ENCODE results near the gene PLCH1. TPM values are rescaled to one million over a fixed set of nuclear protein-coding genes. Genes with fewer than 3 reads are reported as not detected.
A peak's percentile ranks its signal among the peaks of the same experiment; 100 is the strongest.

PLCH1 gene
- total RNA-seq, 1 donor from 2014 or later = 8.0 TPM

DNA sequence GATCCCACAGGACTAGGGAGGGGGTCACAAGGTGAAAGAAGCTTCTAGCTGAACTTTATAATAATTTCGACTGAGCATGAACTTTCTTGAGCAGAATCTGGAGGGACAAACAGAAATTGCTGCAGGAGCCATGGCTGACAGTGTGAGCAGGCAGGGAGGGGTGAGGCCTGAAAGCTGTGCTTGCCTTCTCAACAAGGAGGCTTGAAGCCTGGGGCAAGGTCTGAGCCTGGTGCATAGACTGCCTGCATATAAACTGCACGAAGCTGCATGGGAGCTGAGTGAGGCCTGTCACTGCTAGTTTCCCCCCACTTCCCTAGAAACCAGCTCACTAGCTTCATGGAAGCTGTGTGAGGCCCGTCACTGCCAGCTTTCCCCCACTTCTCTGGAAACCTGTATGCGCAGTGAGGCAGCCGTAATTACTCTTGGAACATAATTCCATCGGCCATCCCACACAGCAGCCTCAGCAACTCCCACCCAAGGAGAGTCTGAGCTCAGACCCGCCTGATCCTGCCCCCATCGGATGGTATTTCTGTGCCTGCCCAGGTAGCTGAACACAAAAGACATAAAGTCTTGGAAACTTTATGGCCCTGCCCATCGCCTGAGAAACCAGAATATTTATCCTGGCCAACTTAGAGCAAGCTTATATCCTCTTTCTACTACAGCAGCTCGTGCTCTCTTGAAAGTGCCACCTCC, 136.5 kb downstream of the PLCH1 start:
- no peak for DNase-seq (ENCODE audit: low spot score)

DNA sequence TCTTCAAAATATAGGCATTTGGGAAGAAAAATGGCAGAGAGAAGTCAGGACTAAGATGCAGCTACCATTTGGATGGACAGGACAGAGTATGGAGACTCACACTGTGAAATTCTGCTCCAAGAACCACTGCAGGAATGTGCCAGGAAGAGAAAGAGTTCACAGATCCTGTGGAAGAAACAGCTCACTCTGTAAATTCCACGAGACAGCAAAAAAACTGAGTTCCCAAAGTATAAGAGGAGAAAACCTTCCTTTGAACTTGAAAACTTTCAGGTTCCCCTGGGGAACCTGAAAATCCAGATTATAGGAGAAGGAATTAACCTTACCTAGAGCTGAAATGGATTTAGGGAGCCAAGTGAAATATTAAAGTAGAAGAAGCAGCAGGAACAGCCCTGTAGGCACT, 137.1 kb downstream of the PLCH1 start:
- no peak for DNase-seq (ENCODE audit: low spot score)

GRCh38 chr3:155605571-155605970, 139.3 kb downstream of the PLCH1 start:
- peak; percentile 33 for DNase-seq (ENCODE audit: low spot score)

DNA sequence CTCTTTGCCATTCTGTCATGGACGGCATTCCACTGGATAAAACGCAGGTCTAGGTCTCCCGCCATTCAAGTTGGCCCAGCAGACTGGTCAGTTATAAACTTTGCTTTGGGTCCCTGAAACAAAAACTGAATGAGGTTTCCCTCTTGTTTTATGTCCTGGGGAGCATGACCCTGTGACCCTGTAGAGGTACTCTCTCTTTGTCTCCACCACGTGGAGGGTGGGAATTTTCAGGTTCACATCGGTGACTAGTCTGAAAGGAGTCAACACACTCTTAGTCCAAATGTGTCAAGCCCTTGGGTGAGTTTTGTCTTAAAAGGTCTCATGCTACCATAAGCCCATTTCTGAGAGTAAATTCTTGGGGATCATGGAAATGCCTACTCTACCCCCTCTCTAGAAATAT, 139.9 kb downstream of the PLCH1 start:
- DNase-seq (ENCODE audit: low spot score) = no peak

- DNase-seq (ENCODE audit: low spot score) = no peak
Observed at GRCh38 chr3:155604126-155604525, 140.7 kb downstream of the PLCH1 start.

DNA sequence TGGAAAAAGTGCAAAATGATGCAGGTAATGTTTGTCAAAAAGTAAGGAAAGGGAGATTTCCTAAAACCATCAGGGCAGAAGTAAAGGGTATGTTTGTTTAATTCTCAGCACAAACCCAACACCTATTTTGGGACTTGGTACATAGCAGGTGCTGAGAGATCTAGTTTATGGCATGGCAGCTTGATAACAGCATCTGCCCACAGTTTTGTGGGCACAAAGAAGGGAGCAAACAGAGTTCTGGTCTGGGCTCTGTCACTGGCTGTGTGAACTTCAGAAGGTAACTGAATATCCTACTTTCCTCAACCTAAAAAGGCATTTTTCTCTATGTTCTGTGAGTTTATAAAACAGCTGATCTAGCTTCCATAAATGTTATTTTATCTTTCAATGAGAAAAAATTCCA, 141.6 kb downstream of the PLCH1 start:
- DNase-seq (ENCODE audit: low spot score) = no peak

- DNase-seq (ENCODE audit: low spot score) = no peak
Observed at GRCh38 chr3:155602307-155602706, 142.6 kb downstream of the PLCH1 start.

GRCh38 chr3:155598671-155599070, 146.2 kb downstream of the PLCH1 start:
- no peak for DNase-seq (ENCODE audit: low spot score)

- DNase-seq (ENCODE audit: low spot score) = no peak
Observed at GRCh38 chr3:155596615-155597014, 148.3 kb downstream of the PLCH1 start.

GRCh38 chr3:155595371-155595770, 149.5 kb downstream of the PLCH1 start:
- DNase-seq (ENCODE audit: low spot score) = no peak

DNA sequence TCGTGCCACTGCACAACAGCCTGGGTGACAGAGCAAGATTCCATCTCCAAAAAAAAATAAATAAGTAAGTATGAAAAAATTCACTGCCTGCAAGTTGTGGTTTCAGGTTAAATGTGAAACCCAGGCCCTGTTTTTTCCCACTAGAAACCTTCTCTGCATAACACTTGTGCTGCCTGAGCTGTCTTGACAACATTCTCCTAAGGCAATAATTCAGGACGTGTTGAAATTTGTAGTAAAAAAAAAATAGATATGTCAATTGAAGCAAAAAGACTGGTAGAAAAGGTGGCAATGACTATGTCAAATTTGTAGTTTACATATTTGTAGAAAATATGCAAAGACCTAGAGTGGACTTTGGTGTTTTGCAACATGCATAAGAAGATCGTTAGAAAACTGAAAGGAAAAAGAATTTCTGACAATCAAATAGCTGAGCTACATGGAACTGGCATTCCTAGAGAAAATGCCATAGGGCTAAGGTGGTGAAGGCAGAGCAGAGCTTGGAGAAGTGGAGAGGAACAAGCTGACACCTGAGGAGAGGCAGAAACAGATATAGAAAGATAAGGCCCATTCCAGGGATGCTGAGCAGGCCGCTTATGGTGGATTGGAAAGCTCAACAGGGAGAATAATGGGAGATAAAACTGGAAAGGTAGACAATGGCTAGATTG, 150.2 kb downstream of the PLCH1 start:
- DNase-seq (ENCODE audit: low spot score) = no peak

DNA sequence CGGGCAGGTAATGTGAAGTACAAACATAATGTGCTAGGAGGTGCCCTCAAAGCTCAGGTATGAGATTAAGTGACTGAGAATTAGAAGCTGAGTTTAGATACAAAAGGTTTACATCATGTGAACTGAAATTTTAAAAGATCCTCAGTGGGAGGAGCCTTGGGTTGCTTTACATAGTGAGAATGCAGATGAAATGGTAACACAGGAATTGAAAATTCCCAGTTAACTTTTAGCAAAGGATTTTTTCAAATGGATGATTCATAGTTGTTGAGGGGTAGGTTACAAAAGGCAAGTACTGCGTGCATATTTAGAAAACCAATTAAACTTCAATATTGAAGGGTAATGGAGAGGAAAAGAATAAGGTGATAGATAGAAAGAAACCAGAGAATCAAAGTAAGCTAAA, 157.3 kb downstream of the PLCH1 start:
- DNase-seq (ENCODE audit: low spot score) = no peak

- no peak for DNase-seq (ENCODE audit: low spot score)
Observed at GRCh38 chr3:155585384-155585783, 159.5 kb downstream of the PLCH1 start.

DNA sequence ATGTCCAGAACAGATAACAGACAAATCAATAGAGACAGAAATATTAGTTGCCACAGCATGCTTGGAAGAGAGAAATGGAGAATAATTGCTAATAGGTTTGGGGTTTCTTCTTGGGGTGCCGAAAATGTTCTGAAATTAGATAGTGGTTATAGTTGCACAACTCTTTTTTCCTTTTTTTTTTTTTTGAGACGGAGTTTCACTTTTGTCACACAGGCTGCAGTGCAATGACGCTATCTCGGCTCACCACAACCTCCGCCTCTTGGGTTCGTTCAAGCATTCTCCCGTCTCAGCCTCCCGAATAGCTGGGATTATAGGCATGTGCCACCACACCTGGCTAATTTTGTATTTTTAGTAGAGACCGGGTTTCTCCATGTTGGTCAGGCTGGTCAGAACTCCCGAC, 163.3 kb downstream of the PLCH1 start:
- DNase-seq (ENCODE audit: low spot score) = no peak

GRCh38 chr3:155572085-155572484, 172.8 kb downstream of the PLCH1 start:
- DNase-seq (ENCODE audit: low spot score) = no peak

DNA sequence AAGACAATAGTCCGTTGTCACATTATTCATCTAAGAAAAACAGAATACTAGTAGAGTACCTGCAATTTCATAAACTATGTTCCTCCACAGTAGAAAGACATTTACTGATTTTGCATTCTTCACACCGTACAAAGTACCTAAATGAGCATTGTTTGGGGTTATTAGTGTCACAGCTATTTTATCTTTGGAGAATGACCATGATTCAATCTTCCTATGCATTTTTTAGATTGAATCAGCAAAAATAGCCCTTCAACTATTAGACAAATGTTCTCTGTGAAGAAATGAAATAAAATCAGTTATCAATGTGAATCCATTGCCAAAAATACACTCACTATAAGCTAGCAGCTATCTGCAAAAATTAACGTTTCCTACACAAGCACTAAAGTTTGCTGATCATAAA, 176.6 kb downstream of the PLCH1 start:
- DNase-seq (ENCODE audit: low spot score) = no peak

GRCh38 chr3:155560594-155560993, 184.3 kb downstream of the PLCH1 start:
- no peak for DNase-seq (ENCODE audit: low spot score)

DNA sequence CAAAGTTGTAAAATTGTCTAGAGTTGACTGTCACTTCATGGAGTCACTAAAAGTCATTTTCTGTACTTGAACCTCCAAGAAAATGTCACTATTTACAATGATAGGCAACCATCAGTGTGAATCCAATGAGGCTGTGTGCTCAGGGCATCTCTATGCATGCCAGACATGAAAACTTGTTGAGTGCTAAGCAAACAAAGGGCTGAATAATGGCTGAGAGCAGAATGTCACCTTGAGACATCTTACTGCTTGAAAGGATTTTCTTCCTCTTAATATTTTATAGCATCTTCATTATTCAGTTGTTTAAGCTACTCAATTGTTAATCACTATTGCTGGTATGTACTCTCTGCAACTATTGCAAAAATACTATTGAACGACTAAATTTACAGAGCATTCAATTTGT, 184.7 kb downstream of the PLCH1 start:
- no peak for DNase-seq (ENCODE audit: low spot score)

DNA sequence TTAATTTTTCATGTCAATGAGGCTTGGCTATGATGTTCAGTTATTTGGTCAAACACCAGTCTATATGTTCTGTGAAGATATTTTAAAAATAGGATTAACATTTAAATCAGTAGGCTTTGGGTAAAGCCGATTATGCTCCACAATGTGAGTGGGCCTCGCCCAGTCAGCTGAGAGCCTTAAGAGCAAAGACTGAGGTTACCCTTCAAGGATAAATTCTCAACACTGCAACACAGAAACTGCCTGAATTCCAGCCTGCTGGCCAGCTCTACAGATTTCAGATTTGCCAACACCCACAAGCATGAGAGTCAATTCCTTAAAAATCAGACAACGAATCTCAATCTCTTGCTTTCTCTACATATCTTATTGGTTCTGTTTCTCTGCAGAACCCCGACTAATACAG, 188.3 kb downstream of the PLCH1 start:
- DNase-seq (ENCODE audit: low spot score) = no peak

DNA sequence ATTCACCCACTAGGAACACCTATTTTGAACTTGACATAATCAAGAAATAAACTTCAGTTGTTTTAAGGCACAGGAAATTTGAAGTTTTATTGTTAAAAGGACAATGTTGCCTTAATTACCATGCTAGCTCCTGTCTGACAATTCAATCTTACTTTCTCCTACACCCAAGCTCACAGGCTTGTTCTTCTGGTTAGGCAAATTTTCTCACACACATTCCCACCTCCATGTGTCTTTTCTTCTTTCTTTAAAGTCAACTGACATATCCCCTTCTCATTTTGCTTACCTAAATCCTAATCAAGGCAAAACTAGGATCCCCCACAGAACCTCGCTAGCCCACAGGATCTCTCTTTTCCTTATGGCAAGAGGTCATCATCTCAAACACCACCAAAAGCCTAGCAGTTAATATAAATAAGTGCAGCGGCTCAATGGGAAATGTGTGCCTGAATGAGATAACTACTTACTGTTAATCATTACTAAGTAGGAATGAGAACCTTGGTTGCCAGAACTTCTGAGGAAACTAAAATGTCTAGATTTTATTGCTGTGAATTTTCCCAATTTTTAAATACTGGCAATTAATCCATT, 189.3 kb downstream of the PLCH1 start:
- DNase-seq (ENCODE audit: low spot score) = no peak

- peak; percentile 59 for DNase-seq (ENCODE audit: low spot score)
Observed at GRCh38 chr3:155554777-155555451, 190.0 kb downstream of the PLCH1 start.

DNA sequence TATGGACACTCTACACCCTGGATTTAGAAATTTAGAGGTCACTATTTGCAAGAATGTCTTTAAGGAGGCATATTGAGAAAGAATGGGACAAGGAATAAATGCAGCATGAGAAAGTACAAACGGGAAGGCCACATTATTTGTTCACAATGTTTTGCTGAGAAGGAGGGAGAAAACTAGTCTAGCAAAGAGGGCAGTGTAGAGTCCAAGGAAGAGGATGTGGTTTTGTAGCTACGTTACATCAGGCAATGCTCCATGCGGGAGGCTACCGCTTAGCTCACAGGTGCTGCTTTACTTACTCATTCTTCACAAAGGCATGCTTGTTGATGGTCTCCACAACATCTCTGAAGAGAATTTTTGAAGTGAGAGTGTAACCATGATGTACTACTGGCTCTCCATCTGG, 191.1 kb downstream of the PLCH1 start:
- no peak for DNase-seq (ENCODE audit: low spot score)

DNA sequence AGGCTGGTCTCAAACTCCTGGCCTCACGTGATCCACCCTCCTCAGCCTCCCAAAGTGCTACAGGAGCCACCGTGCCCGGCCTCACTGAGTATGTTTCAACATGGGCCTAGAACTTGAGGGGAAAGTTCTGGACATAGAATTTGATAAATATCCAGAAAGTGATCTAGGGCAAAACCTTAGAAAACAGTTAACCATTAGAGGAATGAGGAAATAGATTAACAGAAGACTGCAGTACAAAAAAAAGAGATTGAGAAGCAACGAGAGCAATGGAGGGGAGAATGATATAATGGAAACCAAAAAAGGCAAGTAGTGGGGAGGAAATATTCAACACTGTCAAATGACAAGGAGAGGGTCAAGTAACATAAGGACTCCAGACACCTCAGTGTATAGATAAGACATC, 191.5 kb downstream of the PLCH1 start:
- DNase-seq (ENCODE audit: low spot score) = no peak

All from mucosa of gallbladder (tissue), 1 donor.